Gastroesophageal sphincter (tissue), 3 donors: Measurements from ENCODE around the gene TNKS2.

Experiments
- CTCF ChIP-seq, 4 experiments: fragments of 200-600 bp in 2 of 4; fragments of 450-650 bp in 2 of 4; sonication (generic) in 1 of 4; IDR thresholded peaks; one replicate each; pipeline ENCODE4 v1.5.1; 2017 to 2019; ENCODE audit warnings: antibody characterized with exemption in 4 of 4, mild to moderate bottlenecking in 2 of 4, moderate library complexity in 2 of 4
- EP300 ChIP-seq: sonication (generic); formaldehyde crosslinking; IDR thresholded peaks from one replicate; pipeline ENCODE4 v1.6.1; 2017; ENCODE audit warnings: antibody characterized with exemption, mild to moderate bottlenecking
- POLR2A ChIP-seq, 2 donors: fragments of 450-650 bp; IDR thresholded peaks; one replicate each; pipeline ENCODE4 v1.6.1; 2017; ENCODE audit warnings: antibody characterized with exemption in 2 of 2, mild to moderate bottlenecking in 2 of 2, moderate library complexity in 1 of 2
- POLR2AphosphoS5 ChIP-seq: sonication (generic); formaldehyde crosslinking; IDR thresholded peaks from one replicate; pipeline ENCODE4 v1.6.1; 2017; ENCODE audit warnings: antibody characterized with exemption

GRCh38 chr10:91884536-91884935, 86.3 kb downstream of the TNKS2 start:
- TF ChIP-seq POLR2A (IDR thresholded peaks at IDR 0.05) = no peak
- no peak for TF ChIP-seq CTCF (IDR thresholded peaks at IDR 0.05)
- TF ChIP-seq EP300 = no peak
- no peak for TF ChIP-seq POLR2AphosphoS5
